ENCODE data around the gene ACP1. TPM values are rescaled to one million over a fixed set of nuclear protein-coding genes. Genes with fewer than 3 reads are reported as not detected.

ACP1 gene
- total and polyA plus RNA-seq, 10 of the 15 experiments (the other 5 are each of a cell fraction or from before 2014, with no cell fraction given), result 120 to 468 (median 175) TPM

- TF ChIP-seq SMARCA5 (IDR thresholded peaks at IDR 0.05) (no peak), CTCF (IDR thresholded peaks at IDR 0.05 in 2 of 3, conservative IDR thresholded peaks at IDR 0.05 in 1 of 3; ENCODE audit: control insufficient read depth in 2 of 3, extremely low read depth in 1 of 3, insufficient read depth in 1 of 3, low read depth in 3 of 3, low read length in 3 of 3) (peak; percentile 65 to 77 (median 66)), BMI1 (IDR thresholded peaks at IDR 0.05; ENCODE audit: borderline replicate concordance) (no peak), HSF1 (IDR thresholded peaks at IDR 0.05; ENCODE audit: low read depth, low read length) (no peak), SMC3 (IDR thresholded peaks at IDR 0.05; ENCODE audit: borderline replicate concordance, low read length) (peak; percentile 54; the same call in 1 of the 2 replicates)
These were observed 25.5 kb downstream of the ACP1 start (continued) for GRCh38 chr2:290090-290722.

GRCh38 chr2:295090-295489, 30.3 kb downstream of the ACP1 start:
- Histone ChIP-seq H3K36me3 (ENCODE audit: control insufficient read depth in 2 of 2, insufficient read depth in 2 of 2, low read length in 1 of 2) (no peaks in the 10 kb centered on the region), H3K27me3 (replicated peaks in 1 of 2; ENCODE audit: control insufficient read depth in 2 of 2, insufficient read depth in 2 of 2, low read length in 1 of 2) (no peaks in the 10 kb centered on the region; a peak in 1 of 4 replicates), H3K79me2 (ENCODE audit: control insufficient read depth, insufficient read depth, low read length) (no peaks in the 10 kb centered on the region), H2AFZ (ENCODE audit: control insufficient read depth, low read depth, low read length) (no peak overlapping the region), H3K9ac (ENCODE audit: control insufficient read depth, insufficient read depth, low read length) (no peak overlapping the region), H3K4me2 (ENCODE audit: control insufficient read depth, insufficient read depth) (no peak overlapping the region), H4K20me1 (ENCODE audit: control insufficient read depth, insufficient read depth) (no peaks in the 10 kb centered on the region), H3K27ac (ENCODE audit: control insufficient read depth, insufficient read depth) (no peak overlapping the region), H3K4me1 (ENCODE audit: control insufficient read depth, insufficient read depth, low read length) (no peaks in the 10 kb centered on the region), H3K4me3 (no peak overlapping the region), H3K9me3 (replicated peaks; ENCODE audit: control insufficient read depth, insufficient read depth, low read length) (no peaks in the 10 kb centered on the region)
- POLR2A ChIA-PET, result no interaction called here
- intact Hi-C loops (cut with micrococcal nuclease; ENCODE audit: unreplicated experiment) (no loop called here), in situ Hi-C loops (cut with MboI) (no loop called here)
- FAIRE-seq (no peak), DNase-seq (ENCODE audit: low read depth, low spot score) (no peak), ATAC-seq (no peak)
- RAD21 ChIA-PET (ENCODE audit: unreplicated experiment), result no interaction called here
- BruUV-seq (replicated peaks), result no TSS peak
- no peak for TF ChIP-seq HSF1 (IDR thresholded peaks at IDR 0.05; ENCODE audit: low read depth, low read length)
- no peak for TF ChIP-seq ZNF207 (IDR thresholded peaks at IDR 0.05; ENCODE audit: borderline replicate concordance)
- no peak for TF ChIP-seq BACH1 (IDR thresholded peaks at IDR 0.05; ENCODE audit: borderline replicate concordance)
- TF ChIP-seq MYC (IDR thresholded peaks at IDR 0.05; ENCODE audit: insufficient read depth, insufficient read length, insufficient replicate concordance, low read length, severe bottlenecking), result no peak
- TF ChIP-seq HCFC1 (IDR thresholded peaks at IDR 0.05; ENCODE audit: low read length), result no peak
- no peak for TF ChIP-seq YBX1 (IDR thresholded peaks at IDR 0.05)
- TF ChIP-seq BHLHE40 (IDR thresholded peaks at IDR 0.05; ENCODE audit: borderline replicate concordance in 1 of 2, low read depth in 2 of 2, low read length in 1 of 2), result no peak
- TF ChIP-seq MXI1 (IDR thresholded peaks at IDR 0.05; ENCODE audit: low read depth, low read length), result no peak
- TF ChIP-seq PAX5 (IDR thresholded peaks at IDR 0.05; ENCODE audit: borderline replicate concordance, low read depth, low read length), result no peak
- TF ChIP-seq RFX5 (IDR thresholded peaks at IDR 0.05; ENCODE audit: low read depth, low read length), result no peak
- TF ChIP-seq SIN3A (IDR thresholded peaks at IDR 0.05; ENCODE audit: low read depth, low read length), result no peak
- TF ChIP-seq PBX3 (IDR thresholded peaks at IDR 0.05; ENCODE audit: insufficient replicate concordance, low read depth, low read length), result no peak
- SMC1A ChIA-PET (ENCODE audit: uncharacterized antibody, unreplicated experiment), result no interaction called here
- 35% methylated on average over 5 of the region's 5 CpGs for WGBS (ENCODE audit: insufficient coverage, insufficient replicate concordance, low lambda C conversion rate, missing lambda C conversion rate)
- CTCF ChIA-PET, result no interaction called here
